Right lobe of liver (tissue), 6 donors: ENCODE measurements around the gene TNS3. TPM values are rescaled to one million over a fixed set of nuclear protein-coding genes. Genes with fewer than 3 reads are reported as not detected.

Experiments
- ATAC-seq, 4 donors: fragments of 200-7000 bp; cut with Tn5 transposase; one replicate each; pipeline ENCODE4 v1.9.1; 2020; ENCODE audit warnings: mild to moderate bottlenecking in 4 of 4, moderate library complexity in 4 of 4
- DNase-seq, 3 donors: peaks; one replicate each; pipeline ENCODE4 v3.0.0-alpha.2; 2020
- H3K27ac ChIP-seq, 3 donors: fragments of 200-600 bp; one replicate each; pipeline ENCODE4 v1.8.0; 2022
- H3K27me3 ChIP-seq, 2 donors: fragments of 200-600 bp; one replicate each; pipeline ENCODE4 v1.8.0; 2022
- H3K36me3 ChIP-seq, 4 donors: fragments of 200-600 bp; sonication (generic) in 1 of 4; one replicate each; pipeline versions ENCODE4 v1.5.1 to v1.8.0; 2017 to 2022; ENCODE audit warnings: control low read depth in 1 of 4
- H3K4me1 ChIP-seq, 4 donors: fragments of 200-600 bp; sonication (generic) in 1 of 4; one replicate each; pipeline versions ENCODE4 v1.5.1 to v1.8.0; 2017 to 2022; ENCODE audit warnings: control low read depth in 1 of 4
- H3K4me3 ChIP-seq, 3 donors: fragments of 200-600 bp; one replicate each; pipeline ENCODE4 v1.8.0; 2022
- H3K9me3 ChIP-seq, 4 donors: fragments of 200-600 bp; sonication (generic) in 1 of 4; one replicate each; pipeline versions ENCODE4 v1.5.1 to v1.8.0; 2017 to 2022; ENCODE audit warnings: control low read depth in 1 of 4
- CTCF ChIP-seq, 4 donors: fragments of 200-600 bp in 3 of 4; fragments of 450-650 bp in 1 of 4; IDR thresholded peaks; one replicate each; pipeline versions ENCODE4 v1.5.1 to v1.8.0; 2016 to 2022; ENCODE audit warnings: antibody characterized with exemption in 4 of 4, mild to moderate bottlenecking in 2 of 4
- POLR2A ChIP-seq: fragments of 450-650 bp; IDR thresholded peaks from one replicate; pipeline ENCODE4 v1.6.1; 2017; ENCODE audit warnings: antibody characterized with exemption, mild to moderate bottlenecking
- WGBS: methylation state at CpG from one replicate; pipeline ENCODE4 v1.1.6; 2018; ENCODE audit warnings: low coverage, low lambda C conversion rate; ENCODE audit not compliant: insufficient coverage; ENCODE audit errors: missing lambda C conversion rate; 5-methylcytosine and 5-hydroxymethylcytosine counted together
- intact Hi-C, 2 donors: fragments of 100-400 bp; cut with DNase I; formaldehyde crosslinking; loops; one replicate each; pipeline versions ENCODE4 v1.11.2 to v1.14.1; 2022
- total RNA-seq, 6 experiments: library from RNA; depleted of rRNA in 2 of 6; stranded (reverse); fragments of >200 nt in 2 of 6; fragmentation: NEBNext Ultra II Directional in 3 of 6; extraction: Animal tissue kit (Norgen Biotek cat#: 25700) in 3 of 6; gene quantifications; one replicate each; pipeline versions ENCODE4 v1.1.0 to v1.2.4, GENCODE V29; 2016 to 2023
- donor health status: DM: no; HTN: yes; CAD: no.
- donor health status: DM: no; HTN: no; CAD: no.
- donor health status: DM: no; HTN: no; CAD: no.
- donor health status: DM: no; HTN: yes; CAD: no.
- donor health status: DM: no; HTN: yes; CAD: no.

TNS3 gene
- total RNA-seq, 6 experiments from 2014 or later: 51.2 to 95.0 (median 58.4) TPM

DNA sequence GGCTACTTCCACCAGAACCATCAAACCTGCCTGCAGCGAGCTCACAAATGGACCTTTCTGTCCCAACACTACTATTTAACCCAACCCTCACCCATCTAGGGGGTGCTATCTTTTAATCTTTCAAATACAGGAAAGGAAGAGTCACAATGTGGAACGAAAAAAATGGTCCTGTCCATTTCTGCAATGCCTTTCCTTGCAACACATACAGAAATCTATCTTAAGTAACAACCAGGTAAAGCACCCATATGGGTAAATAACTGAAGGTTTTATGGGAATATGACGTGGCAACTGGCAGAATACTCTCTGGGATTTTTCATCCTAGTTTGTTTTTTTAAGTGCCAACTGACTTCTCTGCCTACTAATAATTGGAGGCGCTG is 24.6 kb downstream of the TNS3 start:
- intact Hi-C loops: no loop called here
- DNase-seq (no peak), ATAC-seq (no peak)
- 81% methylated on average over 4 of the region's 4 CpGs for WGBS
- peaks cover 0 to 7% (median 0%) of the 10 kb centered on the region in 4 donors for H3K4me1 ChIP-seq
- no peaks in the 10 kb centered on the region for H3K36me3 ChIP-seq
- H3K27ac ChIP-seq: no peak overlapping the region
- no peak overlapping the region for H3K4me3 ChIP-seq
- no peaks in the 10 kb centered on the region for H3K27me3 ChIP-seq
- no peaks in the 10 kb centered on the region for H3K9me3 ChIP-seq
- TF ChIP-seq POLR2A (no peak), CTCF (IDR thresholded peaks at IDR 0.05) (no peak)

DNA sequence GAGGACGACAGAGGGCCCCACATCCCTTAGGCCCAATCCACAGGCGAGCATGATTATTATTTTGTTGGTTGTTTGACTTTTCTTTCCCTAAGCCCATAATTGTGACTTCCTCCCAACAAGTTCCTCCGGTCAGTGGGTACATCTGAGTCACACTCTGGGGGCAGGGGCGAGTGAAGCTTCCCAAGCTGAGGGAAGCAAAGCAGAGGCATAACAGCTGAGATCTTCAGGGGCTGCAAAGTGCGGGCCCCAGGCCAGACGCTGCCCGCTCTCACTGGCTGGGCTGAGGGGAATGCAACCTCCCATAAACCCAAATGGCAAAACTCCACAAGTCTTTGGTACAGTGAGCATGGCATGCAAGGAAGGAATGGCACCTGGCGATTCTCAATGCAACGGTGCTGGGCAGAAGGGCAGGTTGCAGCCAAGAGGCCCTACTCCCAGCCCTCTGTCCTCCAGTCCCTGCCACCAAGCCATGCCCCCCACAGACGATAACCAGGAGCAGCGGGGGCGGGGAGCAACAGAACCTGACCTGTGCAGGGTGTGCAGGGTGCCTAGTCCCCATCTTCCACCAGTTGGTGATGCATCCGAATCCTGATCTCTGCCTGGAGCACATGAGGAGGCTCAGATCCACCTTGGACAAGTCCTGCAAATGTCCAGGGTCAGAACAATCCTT is 25.3 kb downstream of the TNS3 start:
- intact Hi-C loops: no loop called here
- Histone ChIP-seq H3K9me3 (no peaks in the 10 kb centered on the region), H3K36me3 (no peaks in the 10 kb centered on the region), H3K27me3 (no peaks in the 10 kb centered on the region), H3K4me1 (peaks cover 0 to under 1% (median 0%) of the 10 kb centered on the region in 4 donors), H3K4me3 (no peak overlapping the region), H3K27ac (no peak overlapping the region)
- ATAC-seq (peak; percentile 42 to 62 (median 55)), DNase-seq (no peak)
- 89% methylated on average over 5 of the region's 13 CpGs for WGBS
- TF ChIP-seq CTCF (IDR thresholded peaks at IDR 0.05) (no peak), POLR2A (no peak)

DNA sequence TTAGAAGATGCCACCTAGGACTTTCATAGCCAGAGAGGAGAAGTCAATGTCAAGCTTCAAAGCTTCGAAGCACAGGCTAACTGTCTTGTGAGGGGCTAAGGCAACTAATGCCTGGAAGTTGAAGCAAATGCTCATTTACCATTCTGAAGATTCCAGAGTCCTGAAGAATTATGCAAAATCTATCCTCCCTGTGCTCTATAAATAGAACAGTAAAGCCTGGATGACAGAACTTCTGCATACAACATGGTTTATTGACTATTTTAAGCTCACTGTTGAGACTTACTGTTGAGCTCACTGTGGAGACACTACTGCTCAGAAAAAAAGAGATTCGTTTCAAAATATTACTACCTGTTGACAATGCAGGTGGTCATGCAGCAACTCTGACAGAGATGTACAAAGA is 28.6 kb downstream of the TNS3 start:
- ATAC-seq (no peak), DNase-seq (no peak)
- H3K27me3 ChIP-seq: no peaks in the 10 kb centered on the region
- no peaks in the 10 kb centered on the region for H3K4me1 ChIP-seq
- H3K4me3 ChIP-seq: no peak overlapping the region
- intact Hi-C loops: no loop called here
- no peaks in the 10 kb centered on the region for H3K36me3 ChIP-seq
- H3K27ac ChIP-seq: no peak overlapping the region
- TF ChIP-seq POLR2A (no peak), CTCF (IDR thresholded peaks at IDR 0.05) (no peak)
- H3K9me3 ChIP-seq: no peaks in the 10 kb centered on the region
- WGBS: 100% methylated on average over 1 of the region's 2 CpGs

DNA sequence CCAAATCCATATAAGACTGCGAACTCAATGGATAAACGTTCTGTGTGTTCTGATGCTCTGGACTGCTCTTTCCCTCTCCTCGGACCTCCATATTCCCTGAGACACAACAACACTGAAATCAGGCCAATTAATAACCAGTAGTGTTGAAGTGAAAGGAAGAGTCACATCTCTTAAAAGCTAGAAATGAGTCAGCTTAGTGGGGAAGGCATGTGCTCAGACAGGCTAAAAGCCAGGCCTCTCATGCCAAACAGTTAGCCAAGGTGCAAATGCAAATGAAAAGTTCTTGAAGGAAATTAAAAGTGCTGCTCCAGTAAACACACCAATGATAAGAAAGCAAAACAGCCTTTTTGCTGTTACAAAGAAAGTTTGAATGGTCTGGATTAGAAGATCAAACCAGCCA is 29.3 kb downstream of the TNS3 start:
- Histone ChIP-seq H3K4me3 (no peak overlapping the region), H3K9me3 (no peaks in the 10 kb centered on the region), H3K4me1 (no peaks in the 10 kb centered on the region), H3K36me3 (no peaks in the 10 kb centered on the region), H3K27ac (no peak overlapping the region), H3K27me3 (no peaks in the 10 kb centered on the region)
- WGBS: 44% methylated on average over 3 of the region's 3 CpGs
- intact Hi-C loops: no loop called here
- DNase-seq (no peak), ATAC-seq (peak in 2 of 4 donors; percentile 21 to 52)
- TF ChIP-seq POLR2A: no peak
- no peak for TF ChIP-seq CTCF (IDR thresholded peaks at IDR 0.05)
